GDM1 (cell line): ENCODE results near the gene PTPN14.

Experiments
- DNase-seq: peaks from one replicate; lab custom pipeline; 2025; lab: John Stamatoyannopoulos, UW

The PTPN14 gene

GRCh38 chr1:214568328-214568727 is 16.9 kb upstream of the PTPN14 start:
- no peak for DNase-seq

GRCh38 chr1:214567481-214567980 is 16.1 kb upstream of the PTPN14 start:
- no peak for DNase-seq

GRCh38 chr1:214566158-214567104 is 15.0 kb upstream of the PTPN14 start:
- DNase-seq, result no peak

- no peak for DNase-seq
Observed at GRCh38 chr1:214565310-214565709, 13.9 kb upstream of the PTPN14 start.

- DNase-seq, result no peak
Observed at GRCh38 chr1:214563881-214564280, 12.5 kb upstream of the PTPN14 start.

- DNase-seq, result no peak
Observed at GRCh38 chr1:214557952-214558735, 6.7 kb upstream of the PTPN14 start.

- DNase-seq, result no peak
Observed at GRCh38 chr1:214553142-214553710, 1.8 kb upstream of the PTPN14 start.

GRCh38 chr1:214552174-214552608 is 789 bp upstream of the PTPN14 start:
- DNase-seq, result no peak

GRCh38 chr1:214550857-214551435 is 456 bp downstream of the PTPN14 start:
- DNase-seq, result no peak

- DNase-seq, result no peak
Observed at GRCh38 chr1:214550013-214550856, 1.2 kb downstream of the PTPN14 start.

GRCh38 chr1:214549604-214550003 is 1.8 kb downstream of the PTPN14 start:
- no peak for DNase-seq

- DNase-seq, result no peak
Observed at GRCh38 chr1:214548988-214549387, 2.4 kb downstream of the PTPN14 start.

- no peak for DNase-seq
Observed at GRCh38 chr1:214548271-214548670, 3.1 kb downstream of the PTPN14 start.

GRCh38 chr1:214547747-214548146 is 3.7 kb downstream of the PTPN14 start:
- DNase-seq, result no peak

- no peak for DNase-seq
Observed at GRCh38 chr1:214546886-214547641, 4.3 kb downstream of the PTPN14 start.

GRCh38 chr1:214546084-214546483 is 5.3 kb downstream of the PTPN14 start:
- no peak for DNase-seq

GRCh38 chr1:214545293-214545692 is 6.1 kb downstream of the PTPN14 start:
- no peak for DNase-seq

- no peak for DNase-seq
Observed at GRCh38 chr1:214544791-214545190, 6.6 kb downstream of the PTPN14 start.

- no peak for DNase-seq
Observed at GRCh38 chr1:214542275-214543199, 8.9 kb downstream of the PTPN14 start.
